CD4-positive, alpha-beta T cell treated with Interferon alpha-2 for 1 hour (primary cell): ENCODE results near the gene CREG2.
"Not testable (repeated sequence)": the region's sequence is repeated elsewhere in the genome, so short reads cannot be mapped to it uniquely, and the experiment has no call there.

Source experiments
- DNase-seq, 2 donors: peaks; one replicate each; pipeline ENCODE4 v3.0.0-alpha.2; 2020 to 2022

The CREG2 gene

DNA sequence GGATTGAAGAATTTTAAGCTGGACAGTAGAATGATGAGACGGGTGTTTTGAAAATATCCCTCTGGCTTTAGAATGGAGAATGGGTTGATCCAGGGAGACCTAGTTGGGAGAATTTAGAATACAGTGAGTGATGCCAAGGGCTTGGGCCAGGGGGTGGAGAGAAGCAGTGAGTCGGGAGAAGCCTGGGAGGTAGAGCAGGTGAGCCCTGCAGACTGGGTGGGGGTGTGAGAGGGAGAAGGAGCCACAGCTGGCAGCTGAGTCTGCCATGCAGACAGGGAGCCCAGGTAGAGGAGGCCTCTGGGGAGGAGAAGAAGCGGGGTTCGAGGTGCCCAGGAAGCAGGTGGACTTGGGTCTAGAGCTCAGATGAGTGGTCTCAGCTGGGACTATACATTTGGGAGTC, 18.2 kb downstream of the CREG2 start:
- DNase-seq: no peak

DNA sequence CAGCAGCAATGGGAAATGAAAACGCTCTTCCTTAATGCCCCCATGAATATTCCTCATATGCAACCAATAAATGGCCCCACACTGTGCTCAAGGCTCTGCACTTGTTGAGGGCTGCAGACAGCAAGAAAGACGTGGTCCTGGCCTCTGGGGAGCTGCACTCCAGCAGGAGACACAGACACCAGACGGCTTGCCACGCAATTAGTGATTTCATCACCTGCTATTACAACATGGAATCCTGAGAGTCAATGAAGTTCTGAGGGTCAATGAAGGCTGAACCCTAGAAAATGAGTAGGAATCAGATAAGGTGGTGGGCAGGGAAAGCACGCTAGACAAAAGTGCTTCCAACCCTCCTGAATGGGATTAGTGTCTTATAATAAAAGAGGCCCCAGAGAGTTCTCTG, 18.9 kb downstream of the CREG2 start:
- DNase-seq: no peak

DNA sequence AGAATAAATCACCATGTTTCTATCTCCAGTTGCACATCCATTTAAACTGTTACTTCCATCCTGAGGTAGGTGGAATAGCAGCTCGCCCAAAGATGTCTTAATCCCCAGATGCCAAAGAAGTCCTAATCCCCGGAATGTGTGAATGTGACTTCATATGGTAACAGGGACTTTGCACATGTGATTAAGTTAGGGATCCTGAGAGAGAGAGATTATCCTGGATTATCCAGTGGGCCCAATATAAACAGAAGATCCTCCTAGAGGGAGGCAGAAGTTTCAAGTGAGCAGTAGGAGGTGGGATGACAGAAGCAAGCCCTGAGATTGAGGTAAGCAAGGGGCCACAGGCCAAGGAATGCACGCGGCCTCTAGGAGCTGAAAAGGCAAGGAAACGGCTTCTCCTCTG, 19.8 kb downstream of the CREG2 start:
- no peak for DNase-seq

DNA sequence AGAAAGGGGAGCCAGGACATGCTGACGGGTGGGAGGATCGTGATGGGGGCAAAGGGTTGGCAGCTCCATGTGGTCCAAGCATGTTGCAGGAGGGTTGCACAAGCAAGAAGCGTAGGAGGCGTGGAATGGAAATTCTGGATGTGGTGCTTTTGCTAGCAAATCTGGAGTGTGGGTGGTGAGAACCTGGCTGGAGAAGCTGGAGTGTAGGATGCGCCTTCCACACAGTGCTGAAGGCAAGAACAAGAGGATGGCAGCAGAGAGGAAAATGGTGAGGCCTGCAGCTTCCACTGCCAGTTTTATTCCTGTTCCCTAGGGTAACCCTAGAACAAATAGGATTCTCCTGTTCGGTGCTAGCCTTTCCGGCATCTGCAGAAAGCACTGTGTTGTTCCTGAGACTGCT, 22.4 kb downstream of the CREG2 start:
- DNase-seq: no peak

DNA sequence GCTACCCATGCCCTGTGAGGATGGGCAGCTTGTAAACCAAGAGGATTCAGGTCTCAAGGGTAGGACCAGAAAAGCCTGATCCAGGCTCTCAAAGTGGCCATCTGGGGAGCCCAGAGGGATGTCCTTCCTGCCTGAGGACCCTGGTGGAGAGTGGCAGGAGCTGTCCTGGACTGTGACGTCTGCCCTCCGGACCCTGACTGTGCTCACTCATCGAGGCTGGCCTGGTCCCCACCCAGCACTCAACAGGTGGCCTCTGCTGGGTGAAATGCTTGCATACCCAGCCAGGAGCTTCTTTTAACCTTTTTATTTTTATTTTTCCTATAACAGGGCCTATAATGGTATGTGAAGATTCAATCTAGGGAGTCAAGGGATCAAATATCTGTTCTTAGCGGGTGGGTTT, 24.5 kb downstream of the CREG2 start:
- DNase-seq: no peak

DNA sequence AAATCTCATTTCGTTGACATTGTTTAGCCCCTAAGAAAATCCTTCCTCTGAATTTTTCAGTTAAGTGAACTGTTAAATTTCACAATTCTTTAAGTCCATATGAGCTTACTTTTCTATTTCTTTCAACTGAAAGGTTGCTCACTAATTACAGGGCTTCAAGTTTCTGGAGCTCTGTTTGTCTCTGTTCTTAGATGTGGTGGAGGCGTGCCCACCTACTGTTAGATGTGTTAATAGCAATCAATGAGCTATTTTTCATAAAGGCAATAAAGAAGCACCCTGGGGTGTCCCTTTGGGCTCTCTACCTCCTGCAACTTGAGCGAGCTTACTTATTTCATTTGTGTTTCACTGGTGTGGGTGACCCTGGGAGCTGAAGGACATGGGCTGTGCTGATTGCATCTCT, 25.0 kb downstream of the CREG2 start:
- peak in 1 of 2 donors; percentile 39 for DNase-seq

DNA sequence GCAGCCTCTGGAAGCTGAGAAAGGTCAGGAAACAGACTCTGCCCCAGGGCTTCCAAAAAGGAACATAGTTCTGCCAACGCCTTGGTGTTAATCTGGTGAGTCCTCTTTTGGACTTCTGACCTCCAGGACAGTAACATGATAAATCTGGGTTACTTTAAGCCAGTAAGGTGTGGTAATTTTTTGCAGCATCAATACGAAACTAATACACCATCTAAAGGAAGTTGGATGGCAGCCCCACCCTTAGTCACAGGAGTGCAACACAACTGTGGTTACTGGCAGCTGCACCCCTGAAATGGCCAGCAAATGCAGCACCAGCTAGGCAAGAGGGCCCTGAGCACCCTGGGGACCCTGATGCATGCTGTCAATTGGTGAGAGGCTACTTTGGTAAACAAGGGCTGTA, 25.8 kb downstream of the CREG2 start:
- peak in 1 of 2 donors; percentile 44 for DNase-seq

DNA sequence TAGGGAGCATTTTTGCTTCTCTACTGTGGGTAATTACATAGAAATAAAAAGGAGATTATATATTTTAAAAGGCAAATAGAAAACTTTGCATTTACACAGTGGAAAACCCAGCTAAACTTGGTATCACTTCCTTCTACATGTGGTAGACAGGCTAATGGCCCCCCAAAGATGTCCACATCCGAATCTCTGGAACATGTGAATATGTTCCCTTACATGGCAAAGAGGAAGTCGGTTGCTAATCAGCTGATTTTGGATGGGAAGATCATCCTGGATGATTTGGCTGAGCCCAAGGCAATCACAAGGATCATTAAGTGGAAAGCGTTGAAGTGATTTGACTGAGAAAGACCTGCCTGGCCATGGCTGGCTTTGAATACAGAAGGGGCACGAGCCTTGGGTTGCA, 26.2 kb downstream of the CREG2 start:
- no peak for DNase-seq

DNA sequence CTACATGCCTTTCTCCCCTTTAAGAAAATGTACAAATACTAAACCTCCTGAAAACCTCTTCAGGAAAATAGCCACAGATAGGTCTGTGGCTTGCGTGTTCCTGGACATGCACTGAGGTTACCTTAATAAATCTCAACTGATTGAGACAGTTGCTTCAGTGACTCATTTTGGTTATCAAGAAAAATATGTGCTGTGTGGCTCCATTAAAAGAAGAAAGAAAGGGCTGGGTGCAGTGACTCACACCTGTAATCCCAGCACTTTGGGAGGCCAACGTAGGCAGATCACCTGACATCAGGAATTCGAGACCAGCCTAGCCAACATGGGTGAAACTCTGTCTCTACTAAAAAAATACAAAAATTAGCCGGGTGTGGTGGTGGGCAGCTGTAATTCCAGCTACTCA, 27.1 kb downstream of the CREG2 start:
- DNase-seq: no peak

DNA sequence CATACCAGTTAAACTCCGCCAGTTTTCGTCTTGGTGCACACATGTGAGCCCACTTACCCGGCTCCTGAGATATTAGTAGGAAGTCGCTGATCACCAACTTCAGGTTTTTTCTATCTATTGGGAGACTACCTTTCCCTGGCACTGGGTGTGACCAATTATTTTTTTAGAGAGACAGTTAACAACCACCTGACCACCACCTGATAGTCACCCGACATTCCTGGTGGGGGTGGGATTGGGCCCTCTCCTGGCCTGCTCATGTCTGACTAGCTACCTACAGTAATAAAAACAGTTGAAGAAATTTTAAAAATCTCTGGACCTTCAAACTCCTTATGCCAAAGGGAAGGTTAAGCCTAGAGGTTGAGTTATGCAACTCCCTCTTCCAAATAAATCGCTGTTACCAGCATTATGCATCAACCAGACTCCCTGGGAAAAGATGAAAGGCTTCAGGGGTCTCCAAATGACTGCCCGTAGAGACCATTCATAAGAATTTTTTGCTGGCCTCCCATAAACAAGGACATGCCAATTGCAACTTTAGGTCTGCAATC, 27.8 kb downstream of the CREG2 start:
- no peak for DNase-seq

DNA sequence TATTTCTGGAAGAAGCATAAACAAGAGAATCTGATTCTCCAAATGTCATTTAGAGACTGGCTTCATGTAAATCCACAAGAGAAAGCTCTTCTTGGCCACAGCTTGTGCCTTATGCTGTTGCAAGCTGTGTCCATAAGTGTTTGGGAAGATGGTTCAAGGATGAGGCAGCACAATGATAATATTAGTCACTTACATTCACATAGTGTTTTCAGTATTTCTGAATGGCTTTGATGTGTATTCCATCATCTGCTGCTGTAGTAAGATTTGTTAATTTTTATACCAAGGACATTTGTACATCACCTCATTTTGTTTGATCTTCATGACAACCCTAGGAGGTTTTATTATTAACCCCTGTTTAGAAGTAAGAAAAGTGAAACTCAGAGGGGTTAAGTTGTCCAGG, 29.9 kb downstream of the CREG2 start:
- DNase-seq: no peak

DNA sequence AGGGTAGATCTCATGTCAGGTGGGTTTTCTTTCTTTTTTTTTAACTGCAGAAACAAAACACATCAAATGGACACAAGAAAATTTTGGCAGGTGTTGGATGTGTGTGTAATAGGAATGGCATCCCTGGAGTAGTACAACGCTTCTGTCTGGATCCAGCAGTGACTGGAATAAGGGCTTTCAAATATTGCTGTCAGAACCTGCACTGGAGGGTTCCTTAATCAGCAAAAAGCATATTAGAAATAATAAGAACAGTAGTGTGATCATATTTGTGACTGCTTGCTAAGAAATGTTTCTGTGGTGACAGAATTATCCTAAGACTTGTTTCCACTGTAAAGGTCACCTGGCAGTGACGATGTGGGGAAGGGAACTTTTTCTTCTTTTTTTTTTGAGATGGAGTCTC, 30.8 kb downstream of the CREG2 start:
- no peak for DNase-seq

DNA sequence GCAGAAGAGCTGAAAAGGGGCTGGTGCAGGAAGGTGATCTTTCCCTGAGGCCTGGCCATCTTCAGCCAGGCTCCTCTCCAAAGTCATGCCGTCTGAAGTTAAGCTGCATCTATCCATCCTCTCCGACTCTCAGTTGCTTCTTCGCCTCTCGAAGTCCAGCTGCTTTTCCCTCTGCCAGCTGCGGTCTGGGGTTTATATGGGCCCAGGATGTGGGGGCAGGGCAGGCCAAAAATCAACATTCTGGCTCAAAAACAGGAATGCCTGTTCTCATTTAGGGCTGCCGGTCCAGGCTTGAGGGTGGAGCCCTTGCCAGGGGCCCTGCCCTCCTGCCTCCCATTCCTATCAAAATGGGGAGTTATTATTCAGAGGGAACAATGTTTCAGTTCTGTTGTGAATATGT, 31.2 kb downstream of the CREG2 start:
- no peak for DNase-seq

DNA sequence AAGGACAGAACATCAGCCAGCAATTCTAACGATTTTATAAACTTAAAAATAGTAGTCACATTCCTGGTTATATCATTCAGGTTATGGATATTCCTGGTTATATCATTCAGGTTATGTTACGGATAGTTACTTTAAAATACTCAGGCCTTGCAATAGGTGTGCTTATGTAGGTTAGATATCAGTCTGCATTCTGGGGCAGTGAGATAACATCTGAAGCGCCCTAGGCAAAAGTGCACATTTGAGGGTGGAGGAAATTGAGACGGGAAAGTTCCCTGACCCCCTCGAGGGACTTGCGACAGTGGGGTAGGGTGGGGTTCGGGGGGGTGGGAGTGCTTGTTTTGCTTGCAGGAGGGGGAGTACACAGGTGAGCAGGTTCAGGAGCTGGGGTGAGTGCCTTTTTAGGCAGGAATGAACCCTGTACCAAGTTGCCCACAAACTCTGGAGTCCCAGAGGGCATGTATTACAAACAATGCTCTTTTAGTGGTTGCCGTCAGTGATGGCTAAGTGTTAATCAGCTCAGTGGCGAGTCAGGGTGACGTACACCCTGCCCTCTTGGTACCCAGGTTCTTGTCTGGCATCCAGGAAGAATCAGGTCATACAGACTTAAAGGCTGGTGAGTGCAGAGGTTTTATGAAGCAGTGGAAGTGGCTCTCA, 31.8 kb downstream of the CREG2 start:
- no peak for DNase-seq

DNA sequence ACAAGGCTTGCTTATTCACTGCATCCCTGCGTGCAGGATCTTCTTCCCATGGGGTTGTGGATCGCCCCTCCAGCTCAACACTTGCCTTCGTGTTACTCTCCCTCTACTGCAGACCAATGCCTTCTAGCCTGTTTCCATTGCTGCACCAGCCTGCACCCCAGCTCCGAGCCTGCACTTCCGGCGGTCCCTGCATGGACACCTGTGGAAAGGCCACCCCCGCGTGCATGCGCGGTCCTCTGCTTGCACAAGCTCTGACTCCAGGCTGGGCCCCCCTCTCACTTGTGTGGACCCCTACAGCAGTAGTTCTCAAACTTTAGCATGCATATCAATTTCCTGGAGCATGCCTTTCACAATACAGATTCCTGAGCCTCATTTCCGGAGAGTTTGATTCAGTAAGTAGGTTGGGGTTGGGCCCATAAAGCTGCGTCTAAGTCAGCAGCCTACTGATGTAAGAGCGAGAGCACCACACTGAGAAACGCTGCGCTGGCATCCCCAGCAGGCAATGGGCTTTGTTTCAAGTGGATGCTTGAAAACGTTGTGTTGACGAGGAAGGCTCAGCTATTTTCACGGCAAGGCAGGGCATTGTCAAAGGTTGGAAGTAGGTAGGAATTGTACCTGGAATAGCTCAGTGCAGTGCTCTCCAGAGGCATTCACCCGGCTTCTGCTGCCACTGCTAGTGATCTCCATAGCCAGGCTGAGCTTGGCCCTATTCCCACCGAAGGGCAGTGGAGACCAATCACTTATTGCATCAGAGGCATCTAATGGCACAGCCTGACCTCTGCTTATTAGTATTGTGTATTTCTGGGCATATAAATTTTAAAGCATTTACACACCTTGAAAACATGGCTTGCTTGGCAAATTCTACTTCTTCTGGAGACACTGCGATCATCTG, 32.6 kb downstream of the CREG2 start:
- DNase-seq: no peak

DNA sequence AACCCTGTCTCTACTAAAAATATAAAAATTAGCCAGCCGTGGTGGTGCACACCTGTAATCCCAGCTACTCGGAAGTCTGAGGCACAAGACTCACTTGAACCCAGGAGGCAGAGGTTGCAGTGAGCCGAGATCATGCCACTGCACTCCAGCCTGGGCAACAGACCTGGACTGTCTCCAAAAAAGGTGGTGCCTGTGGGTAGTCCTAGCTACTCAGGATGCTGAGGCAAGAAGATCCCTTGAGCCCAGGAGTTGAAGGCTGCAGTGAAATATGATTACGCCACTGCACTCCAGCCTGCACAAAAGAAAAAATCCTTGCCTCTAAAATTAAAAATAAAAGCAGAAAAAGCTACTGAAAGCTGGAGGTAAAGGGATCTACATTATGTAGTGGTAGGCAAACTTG, 34.7 kb downstream of the CREG2 start:
- not testable (repeated sequence) for DNase-seq

DNA sequence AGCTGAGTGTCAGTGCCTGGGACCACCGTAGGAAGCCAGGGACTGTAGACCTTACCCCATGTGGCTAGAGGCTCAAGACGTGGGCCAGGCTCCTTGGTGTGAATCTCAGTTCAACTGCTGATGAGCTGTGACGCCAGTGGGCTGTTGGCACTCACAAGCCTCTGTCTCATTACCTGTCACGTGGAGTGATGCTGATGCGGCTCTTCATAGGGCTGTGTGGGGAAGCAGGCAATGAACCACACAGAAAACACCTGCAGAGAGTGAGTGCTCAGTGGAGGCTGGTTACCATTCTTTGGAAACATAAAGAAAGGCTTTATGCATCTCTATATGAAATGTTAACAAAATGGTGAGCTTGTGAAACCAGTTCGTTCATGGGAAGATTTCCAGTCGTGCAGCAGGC, 36.1 kb downstream of the CREG2 start:
- DNase-seq: no peak

DNA sequence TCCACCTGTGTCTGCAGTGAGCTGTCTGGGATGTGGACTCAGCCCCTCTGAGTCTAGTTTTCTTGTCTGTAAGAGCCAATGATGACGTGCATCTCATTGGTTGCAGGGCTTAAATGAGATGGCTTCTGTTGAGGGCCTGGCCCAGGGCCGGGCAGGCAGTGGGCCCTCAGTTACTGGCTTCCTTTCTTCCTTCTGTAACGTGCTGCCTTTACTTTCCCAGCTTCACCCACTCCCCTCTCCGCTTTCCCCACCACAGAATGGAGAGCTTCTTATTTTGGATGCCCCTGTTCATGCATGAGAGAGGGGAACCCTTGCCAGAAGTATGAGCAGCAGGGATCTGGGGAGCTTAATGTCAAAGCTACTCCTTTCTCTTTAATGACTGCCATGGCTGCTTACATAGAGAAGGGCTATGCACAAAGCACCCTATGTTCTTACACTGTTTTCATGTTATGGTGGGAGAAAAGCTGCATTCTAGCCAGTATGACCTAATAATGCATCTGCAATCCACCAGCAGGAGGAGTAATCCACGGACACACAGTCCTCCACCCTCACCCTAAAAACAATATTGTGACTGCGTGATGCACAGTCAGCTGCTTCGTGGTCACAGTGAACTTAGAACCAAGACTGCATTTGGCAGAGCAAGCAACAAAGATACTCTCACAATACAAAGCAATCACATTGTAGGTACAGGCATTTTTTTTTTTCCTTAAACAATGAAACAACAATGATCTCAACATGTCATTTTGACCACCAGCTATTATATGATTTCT, 37.2 kb downstream of the CREG2 start:
- peak in 1 of 2 donors; percentile 41 for DNase-seq

DNA sequence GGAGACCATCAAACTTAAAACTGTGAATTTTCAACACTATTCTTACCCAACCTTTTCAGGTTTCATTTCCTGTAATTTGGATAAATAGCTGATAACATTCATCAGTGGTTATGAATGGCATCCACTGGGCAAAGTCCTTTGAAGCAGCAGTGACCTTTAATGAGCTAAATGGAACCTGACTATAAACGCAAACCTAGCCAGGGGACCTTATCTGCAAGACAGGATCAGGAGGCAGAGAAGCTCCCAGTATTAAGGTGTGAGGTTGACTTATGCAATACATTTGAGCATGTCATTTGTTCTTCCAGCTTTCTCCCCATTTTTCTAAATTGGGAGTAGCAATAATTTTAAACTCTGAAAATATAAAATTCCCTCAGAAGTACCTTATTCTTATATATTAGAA, 38.4 kb downstream of the CREG2 start:
- no peak for DNase-seq

DNA sequence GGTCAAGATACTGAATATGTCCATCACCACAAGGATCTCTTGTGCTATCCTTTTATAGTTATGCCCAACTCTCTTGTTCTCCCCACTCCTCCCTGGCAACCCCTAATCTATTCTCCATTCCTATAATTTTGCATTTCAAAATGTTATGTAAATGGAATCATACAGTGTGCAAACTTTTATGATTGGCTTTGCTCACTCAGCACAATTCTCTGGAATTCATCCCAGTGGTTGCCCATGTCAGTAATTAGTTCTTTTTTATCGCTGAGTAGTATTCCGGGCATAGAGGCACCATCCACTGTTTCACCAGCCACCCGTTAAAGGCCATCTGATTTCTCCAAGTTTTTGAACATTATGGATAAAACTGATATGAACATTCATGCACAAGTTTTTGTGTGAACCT, 40.4 kb downstream of the CREG2 start:
- no peak for DNase-seq

DNA sequence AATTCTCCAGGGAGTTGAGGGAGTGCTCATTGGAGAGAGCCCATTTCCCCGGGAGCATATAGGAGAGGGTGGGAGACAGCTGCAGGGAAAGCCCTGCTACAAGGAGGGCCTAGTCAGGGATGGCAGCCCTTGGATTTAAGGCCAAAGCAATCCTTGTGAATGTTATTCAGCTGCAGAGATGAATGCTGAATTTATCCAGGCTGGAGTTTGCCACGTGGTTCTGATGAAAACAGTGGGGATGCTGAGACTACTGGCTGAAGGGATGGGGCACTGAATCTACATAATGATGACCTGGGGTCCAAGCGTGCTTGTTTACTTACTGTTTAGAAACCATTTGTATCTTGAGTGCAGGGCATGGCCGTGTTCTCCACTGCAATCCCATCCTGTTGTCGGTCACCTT, 43.2 kb downstream of the CREG2 start:
- no peak for DNase-seq

DNA sequence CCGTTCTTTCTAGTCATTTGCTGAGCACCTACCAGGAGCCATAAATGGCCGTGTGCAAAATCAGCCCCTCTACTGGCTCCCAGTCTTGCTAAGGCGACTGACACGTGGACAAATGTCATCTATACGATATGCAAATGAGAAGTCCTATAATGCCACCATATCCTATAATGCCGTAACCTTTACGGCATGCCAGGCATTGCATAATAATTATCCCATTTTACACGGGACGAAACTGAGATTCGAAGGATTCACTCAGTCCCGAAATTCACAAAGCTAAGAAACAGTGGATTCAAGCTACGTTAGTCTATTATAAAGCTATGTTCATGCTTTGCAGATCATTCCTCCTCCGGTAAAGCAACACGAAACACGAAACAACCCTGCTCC, 44.7 kb downstream of the CREG2 start:
- no peak for DNase-seq

DNA sequence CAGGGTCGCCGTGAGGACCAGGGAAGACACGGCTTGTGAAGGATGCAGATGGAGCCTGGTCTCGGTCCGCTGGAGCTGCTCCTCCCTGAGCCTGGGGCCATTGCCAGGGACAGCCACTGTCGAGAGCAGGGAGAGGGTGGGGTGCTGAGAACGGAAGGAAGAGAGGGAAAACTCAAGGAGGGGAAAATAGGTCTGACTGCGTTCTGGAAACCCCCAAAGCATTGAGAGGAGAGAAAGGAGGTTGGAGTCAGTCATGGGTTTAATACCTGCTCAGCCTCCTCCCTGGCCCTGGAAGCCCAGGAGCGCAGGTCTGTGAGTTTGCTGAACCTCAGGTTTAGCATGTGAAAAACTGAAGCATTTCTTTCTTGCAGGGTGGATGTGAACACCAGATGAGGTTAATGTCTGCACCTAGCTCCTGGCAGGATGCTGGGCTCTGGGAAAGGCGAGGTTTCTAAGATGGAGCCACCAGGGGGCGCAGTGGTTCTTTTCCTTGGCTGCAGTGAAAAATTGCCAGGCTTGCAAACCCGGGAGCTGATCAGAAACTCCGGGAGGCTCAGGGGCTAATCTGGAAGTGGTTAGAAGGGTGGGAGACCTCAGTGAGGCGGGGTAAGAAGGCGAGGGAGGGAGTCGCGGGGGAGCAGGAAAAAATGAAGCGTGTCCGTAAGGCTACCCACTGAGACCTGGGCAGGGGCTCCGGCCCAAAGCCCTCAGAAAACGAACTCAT, 45.2 kb downstream of the CREG2 start:
- peak; percentile 55 to 75 for DNase-seq
